ENCODE measurements around the gene SNX7. TPM values are rescaled to one million over a fixed set of nuclear protein-coding genes. Genes with fewer than 3 reads are reported as not detected.

SNX7 gene
- total RNA-seq, 1 donor from 2014 or later = 39.9 TPM

GRCh38 chr1:98659879-98660278 lies 1.6 kb upstream of the SNX7 start:
- FAIRE-seq = no peak
- no peak overlapping the region for H3K4me2 ChIP-seq (ENCODE audit: low read length)
- H3K27ac ChIP-seq (ENCODE audit: low read depth, low read length) = no peak overlapping the region

GRCh38 chr1:98660940-98661543 lies 479 bp upstream of the SNX7 start:
- DNase-seq (ENCODE audit: low read depth) (peak; percentile 13), FAIRE-seq (no peak)
- no peaks in the 10 kb centered on the region for H3K27me3 ChIP-seq (ENCODE audit: insufficient read depth, low read length)
- no peaks in the 10 kb centered on the region for H3K9me3 ChIP-seq (ENCODE audit: insufficient read depth, low read depth, low read length)
- H2AFZ ChIP-seq (ENCODE audit: low read depth, low read length) = peak overlapping the region; percentile 78
- peaks cover 25% of the 10 kb centered on the region for H3K79me2 ChIP-seq (ENCODE audit: insufficient read depth, low read length)
- H3K27ac Mint-ChIP-seq (ENCODE audit: unreplicated experiment) = peak overlapping the region; percentile 49
- peaks cover 10% of the 10 kb centered on the region for H4K20me1 ChIP-seq (ENCODE audit: insufficient read depth, low read length)
- no peaks in the 10 kb centered on the region for H3K27me3 Mint-ChIP-seq (ENCODE audit: low read depth, unreplicated experiment)
- peak overlapping the region; percentile 87 for H3K4me2 ChIP-seq (ENCODE audit: low read length)
- peak overlapping the region; percentile 85 for H3K4me3 Mint-ChIP-seq (ENCODE audit: unreplicated experiment)
- H3K9me3 Mint-ChIP-seq (ENCODE audit: unreplicated experiment) = peaks cover 3% of the 10 kb centered on the region
- H3K27ac ChIP-seq (ENCODE audit: low read depth, low read length) = peak overlapping the region; percentile 61
- H3K36me3 Mint-ChIP-seq (ENCODE audit: low read depth, unreplicated experiment) = no peaks in the 10 kb centered on the region
- no peak for TF ChIP-seq EZH2 (IDR thresholded peaks at IDR 0.05; ENCODE audit: insufficient read depth, low read length)
- TF ChIP-seq CTCF (IDR thresholded peaks at IDR 0.05; ENCODE audit: insufficient read depth, low read depth, low read length) = no peak
- H3K36me3 ChIP-seq (ENCODE audit: insufficient read depth, low read length) = no peaks in the 10 kb centered on the region
- H3K4me1 ChIP-seq (ENCODE audit: insufficient read depth, low read length) = peaks cover 3% of the 10 kb centered on the region
- H3K4me3 ChIP-seq (ENCODE audit: insufficient read depth, low read depth, low read length) = peak overlapping the region; percentile 75
- peak overlapping the region; percentile 88 for H3K9ac ChIP-seq (ENCODE audit: low read length)
- peaks cover 12% of the 10 kb centered on the region for H3K4me1 Mint-ChIP-seq (ENCODE audit: low read depth, unreplicated experiment)

More at GRCh38 chr1:98659879-98660278, 1.6 kb upstream of the SNX7 start:
- Histone ChIP-seq H2AFZ (ENCODE audit: low read depth, low read length) (no peak overlapping the region), H3K36me3 (ENCODE audit: insufficient read depth, low read length) (no peaks in the 10 kb centered on the region), H3K4me1 (ENCODE audit: insufficient read depth, low read length) (peaks cover 3% of the 10 kb centered on the region), H3K4me3 (ENCODE audit: insufficient read depth, low read depth, low read length) (no peak overlapping the region), H3K9ac (ENCODE audit: low read length) (no peak overlapping the region), H3K9me3 (ENCODE audit: insufficient read depth, low read depth, low read length) (no peaks in the 10 kb centered on the region), H3K27me3 (ENCODE audit: insufficient read depth, low read length) (no peaks in the 10 kb centered on the region), H4K20me1 (ENCODE audit: insufficient read depth, low read length) (peaks cover 9% of the 10 kb centered on the region), H3K79me2 (ENCODE audit: insufficient read depth, low read length) (peaks cover 18% of the 10 kb centered on the region)
- no peaks in the 10 kb centered on the region for H3K36me3 Mint-ChIP-seq (ENCODE audit: low read depth, unreplicated experiment)
- H3K9me3 Mint-ChIP-seq (ENCODE audit: unreplicated experiment) = peaks cover 3% of the 10 kb centered on the region
- no peak for DNase-seq (ENCODE audit: low read depth)
- TF ChIP-seq EZH2 (IDR thresholded peaks at IDR 0.05; ENCODE audit: insufficient read depth, low read length) (no peak), CTCF (IDR thresholded peaks at IDR 0.05; ENCODE audit: insufficient read depth, low read depth, low read length) (no peak)
- H3K4me1 Mint-ChIP-seq (ENCODE audit: low read depth, unreplicated experiment) = peaks cover 12% of the 10 kb centered on the region
- no peaks in the 10 kb centered on the region for H3K27me3 Mint-ChIP-seq (ENCODE audit: low read depth, unreplicated experiment)
- peak overlapping the region; percentile 27 for H3K27ac Mint-ChIP-seq (ENCODE audit: unreplicated experiment)
- H3K4me3 Mint-ChIP-seq (ENCODE audit: unreplicated experiment) = no peak overlapping the region

- Mint-ChIP-seq H3K4me1 (ENCODE audit: low read depth, unreplicated experiment) (peaks cover 12% of the 10 kb centered on the region), H3K27ac (ENCODE audit: unreplicated experiment) (peak overlapping the region; percentile 99), H3K9me3 (ENCODE audit: unreplicated experiment) (no peaks in the 10 kb centered on the region), H3K36me3 (ENCODE audit: low read depth, unreplicated experiment) (no peaks in the 10 kb centered on the region), H3K4me3 (ENCODE audit: unreplicated experiment) (peak overlapping the region; percentile 100), H3K27me3 (ENCODE audit: low read depth, unreplicated experiment) (no peaks in the 10 kb centered on the region)
- Histone ChIP-seq H3K4me3 (ENCODE audit: insufficient read depth, low read depth, low read length) (peak overlapping the region; percentile 75), H3K9me3 (ENCODE audit: insufficient read depth, low read depth, low read length) (no peaks in the 10 kb centered on the region), H2AFZ (ENCODE audit: low read depth, low read length) (peak overlapping the region; percentile 78), H3K27ac (ENCODE audit: low read depth, low read length) (peak overlapping the region; percentile 71), H3K79me2 (ENCODE audit: insufficient read depth, low read length) (peaks cover 34% of the 10 kb centered on the region), H3K27me3 (ENCODE audit: insufficient read depth, low read length) (no peaks in the 10 kb centered on the region), H3K4me2 (ENCODE audit: low read length) (peak overlapping the region; percentile 87), H3K36me3 (ENCODE audit: insufficient read depth, low read length) (no peaks in the 10 kb centered on the region), H3K4me1 (ENCODE audit: insufficient read depth, low read length) (peaks cover 3% of the 10 kb centered on the region), H4K20me1 (ENCODE audit: insufficient read depth, low read length) (peaks cover 19% of the 10 kb centered on the region), H3K9ac (ENCODE audit: low read length) (peak overlapping the region; percentile 88)
- no peak for FAIRE-seq
- no peak for DNase-seq (ENCODE audit: low read depth)
- TF ChIP-seq CTCF (IDR thresholded peaks at IDR 0.05; ENCODE audit: insufficient read depth, low read depth, low read length) (no peak), EZH2 (IDR thresholded peaks at IDR 0.05; ENCODE audit: insufficient read depth, low read length) (no peak)
Observed at GRCh38 chr1:98662356-98662670, 792 bp downstream of the SNX7 start.
